IMR-90 (cell line): Measurements from ENCODE around the gene TLR9. TPM values are rescaled to one million over a fixed set of nuclear protein-coding genes. Genes with fewer than 3 reads are reported as not detected.

Experiments
- ATAC-seq: fragments of 200-7000 bp; cut with Tn5 transposase; 2 replicates; pipeline ENCODE4 v1.9.1; 2020; ENCODE audit warnings: low read depth, mild to moderate bottlenecking, moderate library complexity
- BruUV-seq: library from RNA; stranded (reverse); fragments of 400-500 nt; replicated peaks from 2 replicates; lab custom pipeline; 2021; lab: Mats Ljungman, UMichigan
- CTCF ChIA-PET: fragments of 300-600 bp; formaldehyde crosslinking; extraction: SDS; loops from one replicate; lab custom pipeline; 2021; ENCODE audit warnings: antibody characterized with exemption; lab: Yijun Ruan, JAX
- POLR2A ChIA-PET: fragments of 300-600 bp; sonication (Branson Sonifier 250); formaldehyde crosslinking; loops from one replicate; lab custom pipeline; 2022; ENCODE audit warnings: antibody characterized with exemption; ENCODE audit not compliant: unreplicated experiment; lab: Charles Lee
- DNase-seq: peaks from one replicate; pipeline ENCODE4 v3.0.0; 2013
- H2AFZ ChIP-seq: replicated peaks from 2 replicates; pipeline ENCODE3; 2013; ENCODE audit warnings: low read length, mild to moderate bottlenecking; ENCODE audit not compliant: poor library complexity
- H2AK5ac ChIP-seq: 2 replicates; pipeline ENCODE4 v1.6.1; 2013; ENCODE audit warnings: low read depth, low read length, inconsistent platforms
- H2AK9ac ChIP-seq: replicated peaks from 2 replicates; pipeline ENCODE3; 2013; ENCODE audit warnings: mild to moderate bottlenecking, low read depth, low read length, moderate library complexity; ENCODE audit not compliant: poor library complexity
- H2BK120ac ChIP-seq: 2 replicates; pipeline ENCODE4 v1.6.1; 2013; ENCODE audit warnings: low read depth, low read length, inconsistent platforms
- H2BK15ac ChIP-seq: 3 replicates; pipeline ENCODE4 v1.6.1; 2013; ENCODE audit warnings: low read depth, low read length, inconsistent platforms
- H2BK20ac ChIP-seq: 2 replicates; pipeline ENCODE4 v1.6.1; 2013; ENCODE audit warnings: low read depth, mild to moderate bottlenecking, inconsistent platforms, low read length, moderate library complexity
- H2BK5ac ChIP-seq: 2 replicates; pipeline ENCODE4 v1.6.1; 2013; ENCODE audit warnings: mild to moderate bottlenecking, low read depth, low read length, inconsistent platforms; ENCODE audit not compliant: poor library complexity, severe bottlenecking
- H3K14ac ChIP-seq: replicated peaks from 2 replicates; pipeline ENCODE4 v1.6.1; 2013; ENCODE audit warnings: low read depth, low read length, inconsistent platforms
- H3K18ac ChIP-seq: 2 replicates; pipeline ENCODE4 v1.6.1; 2013; ENCODE audit warnings: low read depth, low read length, control low read depth
- H3K23ac ChIP-seq: 2 replicates; pipeline ENCODE4 v1.6.1; 2013; ENCODE audit warnings: low read depth, low read length, inconsistent platforms
- H3K27ac ChIP-seq: 2 replicates; pipeline ENCODE4 v1.5.1; 2013; ENCODE audit warnings: mild to moderate bottlenecking, control low read depth, low read length; ENCODE audit not compliant: insufficient read depth
- H3K27me3 ChIP-seq: 2 replicates; pipeline ENCODE4 v1.6.1; 2013; ENCODE audit warnings: low read length; ENCODE audit not compliant: control insufficient read depth, insufficient read depth
- H3K36me3 ChIP-seq: 2 replicates; pipeline ENCODE4 v1.6.1; 2013; ENCODE audit warnings: low read length, mixed read lengths; ENCODE audit not compliant: control insufficient read depth, insufficient read depth
- H3K4ac ChIP-seq: 2 replicates; pipeline ENCODE4 v1.6.1; 2013; ENCODE audit warnings: low read depth, low read length, inconsistent platforms
- H3K4me1 ChIP-seq: 2 replicates; pipeline ENCODE4 v1.6.1; 2013; ENCODE audit warnings: low read length, mixed read lengths; ENCODE audit not compliant: control insufficient read depth, insufficient read depth
- H3K4me2 ChIP-seq: 2 replicates; pipeline ENCODE4 v1.6.1; 2013; ENCODE audit warnings: low read depth, mild to moderate bottlenecking, control low read depth, low read length, moderate library complexity
- H3K4me3 ChIP-seq: 2 replicates; pipeline ENCODE4 v1.5.1; 2013; ENCODE audit warnings: low read depth, mild to moderate bottlenecking, control low read depth, low read length, moderate library complexity; ENCODE audit not compliant: insufficient read depth
- H3K56ac ChIP-seq: 2 replicates; pipeline ENCODE4 v1.6.1; 2013; ENCODE audit warnings: low read length, inconsistent platforms; ENCODE audit not compliant: insufficient read depth; ENCODE audit errors: extremely low read depth
- H3K79me1 ChIP-seq, 2 experiments: 2 replicates each; pipeline ENCODE4 v1.6.1; 2013; ENCODE audit warnings: low read length in 2 of 2, inconsistent platforms in 1 of 2, low read depth in 1 of 2
- H3K9ac ChIP-seq: 2 replicates; pipeline ENCODE4 v1.6.1; 2013; ENCODE audit warnings: low read depth, low read length, control low read depth
- H3K9me1 ChIP-seq: 2 replicates; pipeline ENCODE4 v1.6.1; 2013; ENCODE audit warnings: low read length, inconsistent platforms; ENCODE audit not compliant: insufficient read depth
- H3K9me3 ChIP-seq: 2 replicates; pipeline ENCODE4 v1.6.1; 2013; ENCODE audit warnings: low read length; ENCODE audit not compliant: control insufficient read depth, insufficient read depth
- H4K20me1 ChIP-seq: 2 replicates; pipeline ENCODE4 v1.6.1; 2013; ENCODE audit warnings: low read length, inconsistent platforms; ENCODE audit not compliant: insufficient read depth
- H4K5ac ChIP-seq: 2 replicates; pipeline ENCODE4 v1.6.1; 2013; ENCODE audit warnings: mild to moderate bottlenecking, low read depth, low read length, control low read depth
- H4K8ac ChIP-seq, 2 experiments: 2 replicates each; pipeline ENCODE4 v1.6.1; 2013; ENCODE audit warnings: low read depth in 2 of 2, low read length in 2 of 2, control low read depth in 1 of 2, inconsistent platforms in 1 of 2
- H4K91ac ChIP-seq: 2 replicates; pipeline ENCODE4 v1.6.1; 2013; ENCODE audit warnings: low read depth, low read length, inconsistent platforms; ENCODE audit not compliant: insufficient read depth
- CTCF ChIP-seq: conservative IDR thresholded peaks from 2 replicates; pipeline ENCODE4 v1.5.1; 2012; ENCODE audit warnings: mild to moderate bottlenecking, low read depth, low read length, improper control_type of control experiment
- ELK1 ChIP-seq: fragments of 150-350 bp; IDR thresholded peaks from 2 replicates; pipeline ENCODE4 v1.6.1; 2016; ENCODE audit warnings: low read depth, mild to moderate bottlenecking, low read length, moderate library complexity, borderline replicate concordance
- WGBS, 2 experiments: methylation state at CpG; one replicate each; pipeline versions ENCODE4 v1.1.5 to v1.1.7; 2013; ENCODE audit warnings: missing lambda C conversion rate in 2 of 2; ENCODE audit not compliant: insufficient read length in 1 of 2; ENCODE audit errors: extremely low coverage in 2 of 2; 5-methylcytosine and 5-hydroxymethylcytosine counted together
- dilution Hi-C: fragments of 300-500 bp; cut with HindIII; formaldehyde crosslinking; loops from one replicate; pipeline ENCODE4 v1.14.3; 2018; ENCODE audit warnings: low sequenced_read_pairs; ENCODE audit not compliant: unreplicated experiment
- in situ Hi-C: fragments of 300-500 bp; cut with MboI; formaldehyde crosslinking; loops from 3 replicates; pipeline ENCODE4 v1.14.3; 2019; ENCODE audit warnings: low sequenced_read_pairs, inconsistent platforms, mixed read lengths
- intact Hi-C: fragments of 100-400 bp; cut with micrococcal nuclease; formaldehyde crosslinking; loops from 2 replicates; pipeline ENCODE4 v1.10.0; 2022
- polyA plus RNA-seq, 3 experiments: library from polyadenylated mRNA; depleted of rRNA; stranded (reverse); fragments of >200 nt; gene quantifications; 2 replicates each; pipeline ENCODE4 v1.2.3, GENCODE V29; 2012; ENCODE audit warnings: low replicate concordance in 1 of 3
- total RNA-seq: library from RNA; depleted of rRNA; stranded (reverse); fragments of >200 nt; gene quantifications from 2 replicates; pipeline ENCODE4 v1.2.3, GENCODE V29; 2012

The TLR9 gene
- total and polyA plus RNA-seq, 2 of the 4 experiments (the other 2 are of a cell fraction): not detected

GRCh38 chr3:52242039-52242438 lies 16.6 kb upstream of the TLR9 start:
- Histone ChIP-seq H3K23ac (no peak overlapping the region), H3K9me1 (peaks cover 38% of the 10 kb centered on the region), H4K8ac (no peak overlapping the region), H3K56ac (no peak overlapping the region), H3K18ac (no peak overlapping the region), H3K4me3 (no peak overlapping the region), H3K4me2 (no peak overlapping the region), H2BK5ac (no peak overlapping the region), H4K5ac (no peak overlapping the region), H3K79me1 (peaks cover 19 to 73% of the 10 kb centered on the region in 2 experiments), H3K27ac (no peak overlapping the region), H3K9me3 (0 out of 2 replicates have a peak, but pooled peaks cover 1% of the 10 kb centered on the region), H2BK120ac (no peak overlapping the region), H3K4me1 (peaks cover 37% of the 10 kb centered on the region), H2AK9ac (no peak overlapping the region), H3K9ac (no peak overlapping the region), H2AFZ (no peak overlapping the region), H3K14ac (no peak overlapping the region), H3K27me3 (no peaks in the 10 kb centered on the region), H4K20me1 (peaks cover 15% of the 10 kb centered on the region), H2BK20ac (no peak overlapping the region), H3K4ac (no peak overlapping the region), H2AK5ac (no peak overlapping the region), H2BK15ac (no peak overlapping the region), H3K36me3 (no peaks in the 10 kb centered on the region), H4K91ac (no peak overlapping the region)
- TF ChIP-seq CTCF: no peak
- no peak for TF ChIP-seq ELK1
- intact Hi-C loops (no loop called here), dilution Hi-C loops (no loop called here), in situ Hi-C loops (no loop called here)
- ChIA-PET CTCF (no interaction called here), POLR2A (no interaction called here)
- no peak for ATAC-seq
- 100% methylated on average over 1 of the region's 1 CpG; no CpG with 5 or more reads in 1 of the 2 experiments for WGBS, 2 experiments
- BruUV-seq: no TSS peak
- no peak for DNase-seq
